Measurements from ENCODE around the gene CAMK2B. TPM values are rescaled to one million over a fixed set of nuclear protein-coding genes. Genes with fewer than 3 reads are reported as not detected.

Gene CAMK2B
- polyA plus RNA-seq, 2 of the 4 experiments (the other 2 are of a cell fraction) = 0.17 TPM; not detected in 1

DNA sequence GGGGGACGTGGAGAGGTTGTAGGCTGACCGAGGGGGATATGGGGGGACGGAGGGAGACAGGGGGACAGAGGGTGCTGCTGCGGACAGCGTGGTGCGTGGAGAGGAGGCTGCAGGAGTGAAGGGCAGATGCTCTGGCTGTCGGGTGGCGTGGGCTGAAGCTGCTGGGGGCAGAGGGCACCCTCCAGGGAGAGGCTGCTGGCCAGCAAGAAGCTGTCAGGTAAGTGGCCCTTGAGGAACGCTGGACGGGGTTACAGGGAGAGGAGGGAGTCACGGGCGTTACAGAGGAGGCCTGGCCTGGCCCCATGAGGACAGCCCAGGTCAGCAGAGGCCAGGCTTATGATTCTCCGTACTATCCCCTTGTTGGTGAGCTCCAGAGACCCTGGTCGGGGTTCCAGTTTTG lies 97.5 kb downstream of the CAMK2B start (continued):
- TF ChIP-seq E2F6 (IDR thresholded peaks at IDR 0.05; ENCODE audit: borderline replicate concordance, low read depth) = no peak
- no peak for TF ChIP-seq KDM5A (IDR thresholded peaks at IDR 0.05)
- no peak for TF ChIP-seq ZSCAN20 (CRISPR knock-in tag; IDR thresholded peaks at IDR 0.05)
- TF ChIP-seq RAD21 (conservative IDR thresholded peaks at IDR 0.05 in 1 of 2, IDR thresholded peaks at IDR 0.05 in 1 of 2) = no peak
- no peak for TF ChIP-seq ZFP36 (IDR thresholded peaks at IDR 0.05; ENCODE audit: borderline replicate concordance, partially characterized antibody)
- no peak for TF ChIP-seq NFE2L2 (conservative IDR thresholded peaks at IDR 0.05; ENCODE audit: low read length)
- no peak for TF ChIP-seq KDM1A (IDR thresholded peaks at IDR 0.05; ENCODE audit: low read depth)
- TF ChIP-seq CBX2 (IDR thresholded peaks at IDR 0.05; ENCODE audit: borderline replicate concordance, low read depth) = no peak
- no peak for TF ChIP-seq JUN (IDR thresholded peaks at IDR 0.05)
- TF ChIP-seq, protein P1, sequence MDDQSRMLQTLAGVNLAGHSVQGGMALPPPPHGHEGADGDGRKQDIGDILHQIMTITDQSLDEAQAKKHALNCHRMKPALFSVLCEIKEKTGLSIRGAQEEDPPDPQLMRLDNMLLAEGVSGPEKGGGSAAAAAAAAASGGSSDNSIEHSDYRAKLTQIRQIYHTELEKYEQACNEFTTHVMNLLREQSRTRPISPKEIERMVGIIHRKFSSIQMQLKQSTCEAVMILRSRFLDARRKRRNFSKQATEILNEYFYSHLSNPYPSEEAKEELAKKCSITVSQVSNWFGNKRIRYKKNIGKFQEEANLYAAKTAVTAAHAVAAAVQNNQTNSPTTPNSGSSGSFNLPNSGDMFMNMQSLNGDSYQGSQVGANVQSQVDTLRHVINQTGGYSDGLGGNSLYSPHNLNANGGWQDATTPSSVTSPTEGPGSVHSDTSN (IDR thresholded peaks at IDR 0.05) = no peak

GRCh38 chr7:44226396-44226753 lies 99.0 kb downstream of the CAMK2B start:
- 62% methylated on average over 6 of the region's 17 CpGs for WGBS (ENCODE audit: missing lambda C conversion rate)
- ATAC-seq = no peak
- H3K4me2 ChIP-seq = no peak overlapping the region
- H3K4me1 ChIP-seq = no peaks in the 10 kb centered on the region
- ChIA-PET CTCF (interaction anchor here (2.0 kb wide), 1 partner anchor 15 kb away, joined by 13 read pairs; no protein-coding TSS in a partner anchor), POLR2A (no interaction called here)
- no peaks in the 10 kb centered on the region for H3K9me3 ChIP-seq
- H3K27ac ChIP-seq = no peak overlapping the region
- no peak for TF ChIP-seq HEYL (CRISPR knock-in tag; IDR thresholded peaks at IDR 0.05)
- TF ChIP-seq, protein P2, sequence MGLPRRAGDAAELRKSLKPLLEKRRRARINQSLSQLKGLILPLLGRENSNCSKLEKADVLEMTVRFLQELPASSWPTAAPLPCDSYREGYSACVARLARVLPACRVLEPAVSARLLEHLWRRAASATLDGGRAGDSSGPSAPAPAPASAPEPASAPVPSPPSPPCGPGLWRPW (IDR thresholded peaks at IDR 0.05) = no peak
- TF ChIP-seq RAD21 (conservative IDR thresholded peaks at IDR 0.05 in 1 of 2, IDR thresholded peaks at IDR 0.05 in 1 of 2) = no peak
- no peak for TF ChIP-seq MYC (IDR thresholded peaks at IDR 0.05; ENCODE audit: borderline replicate concordance, low read length)
- TF ChIP-seq ZFP36 (IDR thresholded peaks at IDR 0.05; ENCODE audit: borderline replicate concordance, partially characterized antibody) = no peak
- TF ChIP-seq, protein P1 (IDR thresholded peaks at IDR 0.05) = no peak
- TF ChIP-seq, protein P3, sequence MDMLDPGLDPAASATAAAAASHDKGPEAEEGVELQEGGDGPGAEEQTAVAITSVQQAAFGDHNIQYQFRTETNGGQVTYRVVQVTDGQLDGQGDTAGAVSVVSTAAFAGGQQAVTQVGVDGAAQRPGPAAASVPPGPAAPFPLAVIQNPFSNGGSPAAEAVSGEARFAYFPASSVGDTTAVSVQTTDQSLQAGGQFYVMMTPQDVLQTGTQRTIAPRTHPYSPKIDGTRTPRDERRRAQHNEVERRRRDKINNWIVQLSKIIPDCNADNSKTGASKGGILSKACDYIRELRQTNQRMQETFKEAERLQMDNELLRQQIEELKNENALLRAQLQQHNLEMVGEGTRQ (IDR thresholded peaks at IDR 0.05) = no peak
- TF ChIP-seq, protein P4, sequence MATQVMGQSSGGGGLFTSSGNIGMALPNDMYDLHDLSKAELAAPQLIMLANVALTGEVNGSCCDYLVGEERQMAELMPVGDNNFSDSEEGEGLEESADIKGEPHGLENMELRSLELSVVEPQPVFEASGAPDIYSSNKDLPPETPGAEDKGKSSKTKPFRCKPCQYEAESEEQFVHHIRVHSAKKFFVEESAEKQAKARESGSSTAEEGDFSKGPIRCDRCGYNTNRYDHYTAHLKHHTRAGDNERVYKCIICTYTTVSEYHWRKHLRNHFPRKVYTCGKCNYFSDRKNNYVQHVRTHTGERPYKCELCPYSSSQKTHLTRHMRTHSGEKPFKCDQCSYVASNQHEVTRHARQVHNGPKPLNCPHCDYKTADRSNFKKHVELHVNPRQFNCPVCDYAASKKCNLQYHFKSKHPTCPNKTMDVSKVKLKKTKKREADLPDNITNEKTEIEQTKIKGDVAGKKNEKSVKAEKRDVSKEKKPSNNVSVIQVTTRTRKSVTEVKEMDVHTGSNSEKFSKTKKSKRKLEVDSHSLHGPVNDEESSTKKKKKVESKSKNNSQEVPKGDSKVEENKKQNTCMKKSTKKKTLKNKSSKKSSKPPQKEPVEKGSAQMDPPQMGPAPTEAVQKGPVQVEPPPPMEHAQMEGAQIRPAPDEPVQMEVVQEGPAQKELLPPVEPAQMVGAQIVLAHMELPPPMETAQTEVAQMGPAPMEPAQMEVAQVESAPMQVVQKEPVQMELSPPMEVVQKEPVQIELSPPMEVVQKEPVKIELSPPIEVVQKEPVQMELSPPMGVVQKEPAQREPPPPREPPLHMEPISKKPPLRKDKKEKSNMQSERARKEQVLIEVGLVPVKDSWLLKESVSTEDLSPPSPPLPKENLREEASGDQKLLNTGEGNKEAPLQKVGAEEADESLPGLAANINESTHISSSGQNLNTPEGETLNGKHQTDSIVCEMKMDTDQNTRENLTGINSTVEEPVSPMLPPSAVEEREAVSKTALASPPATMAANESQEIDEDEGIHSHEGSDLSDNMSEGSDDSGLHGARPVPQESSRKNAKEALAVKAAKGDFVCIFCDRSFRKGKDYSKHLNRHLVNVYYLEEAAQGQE (IDR thresholded peaks at IDR 0.05) = no peak
- TF ChIP-seq NFE2L2 (conservative IDR thresholded peaks at IDR 0.05; ENCODE audit: low read length) = no peak
- TF ChIP-seq, protein P5, sequence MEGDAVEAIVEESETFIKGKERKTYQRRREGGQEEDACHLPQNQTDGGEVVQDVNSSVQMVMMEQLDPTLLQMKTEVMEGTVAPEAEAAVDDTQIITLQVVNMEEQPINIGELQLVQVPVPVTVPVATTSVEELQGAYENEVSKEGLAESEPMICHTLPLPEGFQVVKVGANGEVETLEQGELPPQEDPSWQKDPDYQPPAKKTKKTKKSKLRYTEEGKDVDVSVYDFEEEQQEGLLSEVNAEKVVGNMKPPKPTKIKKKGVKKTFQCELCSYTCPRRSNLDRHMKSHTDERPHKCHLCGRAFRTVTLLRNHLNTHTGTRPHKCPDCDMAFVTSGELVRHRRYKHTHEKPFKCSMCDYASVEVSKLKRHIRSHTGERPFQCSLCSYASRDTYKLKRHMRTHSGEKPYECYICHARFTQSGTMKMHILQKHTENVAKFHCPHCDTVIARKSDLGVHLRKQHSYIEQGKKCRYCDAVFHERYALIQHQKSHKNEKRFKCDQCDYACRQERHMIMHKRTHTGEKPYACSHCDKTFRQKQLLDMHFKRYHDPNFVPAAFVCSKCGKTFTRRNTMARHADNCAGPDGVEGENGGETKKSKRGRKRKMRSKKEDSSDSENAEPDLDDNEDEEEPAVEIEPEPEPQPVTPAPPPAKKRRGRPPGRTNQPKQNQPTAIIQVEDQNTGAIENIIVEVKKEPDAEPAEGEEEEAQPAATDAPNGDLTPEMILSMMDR (IDR thresholded peaks at IDR 0.05) = no peak
- no peak for TF ChIP-seq EHF (CRISPR knock-in tag; IDR thresholded peaks at IDR 0.05)
- TF ChIP-seq FOSL2 (IDR thresholded peaks at IDR 0.05) = no peak
- TF ChIP-seq FOSL2 (CRISPR knock-in tag; IDR thresholded peaks at IDR 0.05) = no peak
- no peak for TF ChIP-seq PHF8 (IDR thresholded peaks at IDR 0.05; ENCODE audit: borderline replicate concordance, low read depth)
- no peak for TF ChIP-seq ZSCAN20 (CRISPR knock-in tag; IDR thresholded peaks at IDR 0.05)
- no peak for DNase-seq (ENCODE audit: low read depth in 1 of 2, low spot score in 1 of 2)
- H3K4me3 ChIP-seq = no peak overlapping the region
- no peak for FAIRE-seq
